ENCODE results near the gene GPR31.

Gene GPR31

GRCh38 chr6:167142433-167142761 is 15.4 kb downstream of the GPR31 start:
- H3K9me3 ChIP-seq (ENCODE audit: control insufficient read depth in 5 of 5, low read length in 5 of 5) = peaks cover 0 to 3% (median 0%) of the 10 kb centered on the region in 5 donors
- H3K27ac ChIP-seq (ENCODE audit: low read depth, low read length) = no peak overlapping the region
- no peak overlapping the region for H3K4me3 ChIP-seq (ENCODE audit: low read depth in 1 of 5, low read length in 5 of 5)
- H3K27me3 ChIP-seq (ENCODE audit: control insufficient read depth in 5 of 5, insufficient read depth in 4 of 5, low read length in 5 of 5) = peaks cover 9 to 25% (median 24%) of the 10 kb centered on the region in 5 donors
- H3K36me3 ChIP-seq (ENCODE audit: control insufficient read depth in 5 of 5, insufficient read depth in 5 of 5, low read length in 5 of 5) = no peaks in the 10 kb centered on the region
- no peak overlapping the region for H3K9ac ChIP-seq (ENCODE audit: low read length in 5 of 5)
- H3K4me1 ChIP-seq (ENCODE audit: control insufficient read depth in 5 of 5, insufficient read depth in 5 of 5, low read length in 5 of 5) = no peaks in the 10 kb centered on the region

GRCh38 chr6:167141667-167142432 is 15.9 kb downstream of the GPR31 start:
- Histone ChIP-seq H3K4me1 (ENCODE audit: control insufficient read depth in 5 of 5, insufficient read depth in 5 of 5, low read length in 5 of 5) (no peaks in the 10 kb centered on the region), H3K9ac (ENCODE audit: low read length in 5 of 5) (no peak overlapping the region), H3K36me3 (ENCODE audit: control insufficient read depth in 5 of 5, insufficient read depth in 5 of 5, low read length in 5 of 5) (no peaks in the 10 kb centered on the region), H3K9me3 (ENCODE audit: control insufficient read depth in 5 of 5, low read length in 5 of 5) (peaks cover 0 to 3% (median 0%) of the 10 kb centered on the region in 5 donors), H3K27me3 (ENCODE audit: control insufficient read depth in 5 of 5, insufficient read depth in 4 of 5, low read length in 5 of 5) (peaks cover 9 to 25% (median 18%) of the 10 kb centered on the region in 5 donors), H3K27ac (ENCODE audit: low read depth, low read length) (no peak overlapping the region), H3K4me3 (ENCODE audit: low read depth in 1 of 5, low read length in 5 of 5) (no peak overlapping the region)

- no peaks in the 10 kb centered on the region for H3K36me3 ChIP-seq (ENCODE audit: control insufficient read depth in 5 of 5, insufficient read depth in 5 of 5, low read length in 5 of 5)
- no peaks in the 10 kb centered on the region for H3K4me1 ChIP-seq (ENCODE audit: control insufficient read depth in 5 of 5, insufficient read depth in 5 of 5, low read length in 5 of 5)
- peaks cover 0 to 3% (median 0%) of the 10 kb centered on the region in 5 donors for H3K9me3 ChIP-seq (ENCODE audit: control insufficient read depth in 5 of 5, low read length in 5 of 5)
- peaks cover 5 to 25% (median 14%) of the 10 kb centered on the region in 5 donors for H3K27me3 ChIP-seq (ENCODE audit: control insufficient read depth in 5 of 5, insufficient read depth in 4 of 5, low read length in 5 of 5)
- no peak overlapping the region for H3K9ac ChIP-seq (ENCODE audit: low read length in 5 of 5)
- no peak overlapping the region for H3K4me3 ChIP-seq (ENCODE audit: low read depth in 1 of 5, low read length in 5 of 5)
- no peak overlapping the region for H3K27ac ChIP-seq (ENCODE audit: low read depth, low read length)
Measured at GRCh38 chr6:167140589-167141474, 16.9 kb downstream of the GPR31 start.

- peaks cover 3 to 25% (median 13%) of the 10 kb centered on the region in 5 donors for H3K27me3 ChIP-seq (ENCODE audit: control insufficient read depth in 5 of 5, insufficient read depth in 4 of 5, low read length in 5 of 5)
- H3K9me3 ChIP-seq (ENCODE audit: control insufficient read depth in 5 of 5, low read length in 5 of 5) = peaks cover 0 to 3% (median 0%) of the 10 kb centered on the region in 5 donors
- no peak overlapping the region for H3K4me3 ChIP-seq (ENCODE audit: low read depth in 1 of 5, low read length in 5 of 5)
- H3K36me3 ChIP-seq (ENCODE audit: control insufficient read depth in 5 of 5, insufficient read depth in 5 of 5, low read length in 5 of 5) = no peaks in the 10 kb centered on the region
- H3K4me1 ChIP-seq (ENCODE audit: control insufficient read depth in 5 of 5, insufficient read depth in 5 of 5, low read length in 5 of 5) = no peaks in the 10 kb centered on the region
- H3K9ac ChIP-seq (ENCODE audit: low read length in 5 of 5) = no peak overlapping the region
- H3K27ac ChIP-seq (ENCODE audit: low read depth, low read length) = no peak overlapping the region
Measured at GRCh38 chr6:167139761-167140160, 18.0 kb downstream of the GPR31 start.

DNA sequence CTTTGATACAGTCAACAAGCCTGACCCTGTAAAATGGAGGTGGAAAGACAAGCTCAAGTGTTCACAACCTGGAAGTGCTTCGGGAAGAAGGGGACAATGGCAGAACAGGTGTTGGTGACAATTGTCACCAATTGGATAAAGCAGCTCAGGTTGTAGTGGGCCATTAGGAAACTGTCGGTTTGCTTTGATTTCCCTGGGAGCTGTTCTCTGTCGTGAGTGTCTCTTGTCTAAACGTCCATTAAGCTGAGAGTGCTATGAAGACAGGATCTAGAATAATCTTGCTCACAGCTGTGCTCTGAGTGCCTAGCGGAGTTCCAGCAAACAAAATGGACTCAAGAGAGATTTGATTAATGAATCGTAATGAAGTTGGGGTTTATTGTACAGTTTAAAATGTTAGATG is 19.9 kb downstream of the GPR31 start:
- H3K36me3 ChIP-seq (ENCODE audit: control insufficient read depth in 5 of 5, insufficient read depth in 5 of 5, low read length in 5 of 5) = no peaks in the 10 kb centered on the region
- H3K9ac ChIP-seq (ENCODE audit: low read length in 5 of 5) = no peak overlapping the region
- no peaks in the 10 kb centered on the region for H3K4me1 ChIP-seq (ENCODE audit: control insufficient read depth in 5 of 5, insufficient read depth in 5 of 5, low read length in 5 of 5)
- H3K9me3 ChIP-seq (ENCODE audit: control insufficient read depth in 5 of 5, low read length in 5 of 5) = no peaks in the 10 kb centered on the region
- no peak overlapping the region for H3K27ac ChIP-seq (ENCODE audit: low read depth, low read length)
- H3K27me3 ChIP-seq (ENCODE audit: control insufficient read depth in 5 of 5, insufficient read depth in 4 of 5, low read length in 5 of 5) = peaks cover 0 to 10% (median 5%) of the 10 kb centered on the region in 5 donors
- no peak overlapping the region for H3K4me3 ChIP-seq (ENCODE audit: low read depth in 1 of 5, low read length in 5 of 5)

GRCh38 chr6:167137081-167137480 is 20.7 kb downstream of the GPR31 start:
- H3K27me3 ChIP-seq (ENCODE audit: control insufficient read depth in 5 of 5, insufficient read depth in 4 of 5, low read length in 5 of 5) = peaks cover 0 to 8% (median 5%) of the 10 kb centered on the region in 5 donors
- no peak overlapping the region for H3K4me3 ChIP-seq (ENCODE audit: low read depth in 1 of 5, low read length in 5 of 5)
- no peak overlapping the region for H3K9ac ChIP-seq (ENCODE audit: low read length in 5 of 5)
- no peaks in the 10 kb centered on the region for H3K36me3 ChIP-seq (ENCODE audit: control insufficient read depth in 5 of 5, insufficient read depth in 5 of 5, low read length in 5 of 5)
- H3K27ac ChIP-seq (ENCODE audit: low read depth, low read length) = no peak overlapping the region
- no peaks in the 10 kb centered on the region for H3K9me3 ChIP-seq (ENCODE audit: control insufficient read depth in 5 of 5, low read length in 5 of 5)
- H3K4me1 ChIP-seq (ENCODE audit: control insufficient read depth in 5 of 5, insufficient read depth in 5 of 5, low read length in 5 of 5) = no peaks in the 10 kb centered on the region

- H3K4me1 ChIP-seq (ENCODE audit: control insufficient read depth in 5 of 5, insufficient read depth in 5 of 5, low read length in 5 of 5) = no peaks in the 10 kb centered on the region
- no peak overlapping the region for H3K27ac ChIP-seq (ENCODE audit: low read depth, low read length)
- peaks cover 0 to 6% (median 2%) of the 10 kb centered on the region in 5 donors for H3K27me3 ChIP-seq (ENCODE audit: control insufficient read depth in 5 of 5, insufficient read depth in 4 of 5, low read length in 5 of 5)
- H3K9ac ChIP-seq (ENCODE audit: low read length in 5 of 5) = no peak overlapping the region
- H3K36me3 ChIP-seq (ENCODE audit: control insufficient read depth in 5 of 5, insufficient read depth in 5 of 5, low read length in 5 of 5) = no peaks in the 10 kb centered on the region
- no peaks in the 10 kb centered on the region for H3K9me3 ChIP-seq (ENCODE audit: control insufficient read depth in 5 of 5, low read length in 5 of 5)
- no peak overlapping the region for H3K4me3 ChIP-seq (ENCODE audit: low read depth in 1 of 5, low read length in 5 of 5)
Measured at GRCh38 chr6:167136376-167136775, 21.4 kb downstream of the GPR31 start.

DNA sequence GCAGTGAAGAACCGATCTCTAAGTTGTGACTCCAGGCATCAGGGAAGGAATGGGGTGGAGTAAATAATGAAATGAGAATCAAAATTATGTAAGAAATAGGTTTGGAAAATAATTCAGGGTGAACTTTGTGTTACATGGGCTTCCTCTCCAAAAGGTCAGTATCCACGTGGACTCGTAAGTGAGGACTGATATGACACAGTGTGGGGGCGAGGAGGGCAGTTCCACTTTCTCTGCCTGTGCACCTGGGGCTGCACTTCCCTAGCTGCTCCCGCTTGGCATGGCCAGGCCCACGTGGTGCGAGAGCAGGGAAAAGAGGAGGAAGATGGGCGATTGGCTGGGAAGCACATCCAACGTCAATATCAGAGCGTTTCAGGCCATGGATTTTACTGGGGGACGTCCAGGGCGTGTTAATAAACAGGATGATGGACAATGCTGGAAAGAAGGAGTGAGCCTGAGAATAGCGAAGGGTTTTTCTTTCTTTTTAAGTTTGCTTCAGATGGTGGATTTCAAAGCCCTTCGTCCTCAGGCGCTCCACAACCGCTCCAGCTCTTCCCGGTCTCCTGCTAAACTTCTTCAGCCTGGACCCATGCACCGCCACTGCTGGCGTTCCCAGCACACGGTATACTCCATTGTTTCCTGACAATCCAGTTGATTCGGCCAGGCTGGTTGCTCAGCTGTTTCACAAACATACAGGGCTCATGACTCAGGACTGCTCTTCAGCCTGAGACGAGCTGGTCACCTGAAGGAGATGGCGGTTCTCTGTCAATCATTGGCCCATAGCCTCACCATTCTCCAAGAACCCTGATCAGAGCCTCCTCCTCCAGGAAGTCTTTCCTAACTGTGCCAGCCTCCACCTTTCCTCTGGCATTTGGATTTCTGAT is 23.1 kb downstream of the GPR31 start:
- no peak overlapping the region for H3K4me3 ChIP-seq (ENCODE audit: low read depth in 1 of 5, low read length in 5 of 5)
- no peaks in the 10 kb centered on the region for H3K36me3 ChIP-seq (ENCODE audit: control insufficient read depth in 5 of 5, insufficient read depth in 5 of 5, low read length in 5 of 5)
- no peaks in the 10 kb centered on the region for H3K9me3 ChIP-seq (ENCODE audit: control insufficient read depth in 5 of 5, low read length in 5 of 5)
- H3K4me1 ChIP-seq (ENCODE audit: control insufficient read depth in 5 of 5, insufficient read depth in 5 of 5, low read length in 5 of 5) = no peaks in the 10 kb centered on the region
- H3K9ac ChIP-seq (ENCODE audit: low read length in 5 of 5) = no peak overlapping the region
- H3K27me3 ChIP-seq (ENCODE audit: control insufficient read depth in 5 of 5, insufficient read depth in 4 of 5, low read length in 5 of 5) = peaks cover 0 to 2% (median 0%) of the 10 kb centered on the region in 5 donors
- no peak overlapping the region for H3K27ac ChIP-seq (ENCODE audit: low read depth, low read length)

DNA sequence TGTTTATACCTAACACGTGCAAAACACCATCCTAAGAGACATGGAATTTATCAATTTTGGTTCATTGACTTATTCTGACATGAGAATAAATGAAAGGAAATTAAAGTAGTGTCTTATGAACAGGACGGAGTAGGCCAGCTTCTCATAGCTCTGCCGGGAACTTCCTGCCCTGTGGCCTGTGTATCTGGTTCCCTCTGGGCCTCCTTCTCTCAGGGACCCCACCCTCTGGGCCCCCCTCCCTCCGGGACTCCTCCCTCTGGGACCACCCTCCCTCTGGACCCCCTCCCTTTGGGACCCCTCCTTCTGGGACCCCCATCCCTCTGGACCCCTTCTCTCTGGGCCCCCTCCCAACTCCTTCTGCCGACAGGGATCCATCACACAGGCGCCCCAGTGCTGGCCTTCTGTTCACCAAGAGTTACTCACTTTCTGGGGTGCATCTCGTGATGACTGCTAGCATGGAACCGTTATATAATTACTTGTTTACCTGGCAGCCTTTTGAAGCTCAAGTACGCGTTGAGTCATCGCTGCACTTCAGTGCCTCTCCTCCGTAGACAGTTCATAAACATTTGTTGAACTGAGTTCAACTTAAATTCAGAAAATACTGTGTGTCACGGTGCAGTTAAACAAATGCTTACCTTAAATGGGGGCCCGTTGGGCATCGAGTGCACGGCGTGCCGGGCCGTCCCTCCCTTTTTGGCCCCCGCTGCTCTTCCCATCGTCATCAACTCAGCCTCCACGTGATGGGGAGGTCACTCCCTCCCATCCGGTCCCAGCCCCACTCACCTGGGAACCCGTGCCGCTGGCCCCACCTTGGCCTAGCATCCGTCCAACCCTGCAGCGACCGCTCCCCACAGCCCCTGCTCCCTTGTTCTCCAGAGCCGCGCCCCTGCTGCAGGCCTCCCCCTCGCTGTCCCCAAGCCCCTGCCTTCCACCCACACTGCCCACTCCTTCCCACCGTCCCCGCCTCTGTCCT is 26.8 kb downstream of the GPR31 start:
- peaks cover 0 to 2% (median 0%) of the 10 kb centered on the region in 5 donors for H3K27me3 ChIP-seq (ENCODE audit: control insufficient read depth in 5 of 5, insufficient read depth in 4 of 5, low read length in 5 of 5)
- H3K9ac ChIP-seq (ENCODE audit: low read length in 5 of 5) = no peak overlapping the region
- H3K36me3 ChIP-seq (ENCODE audit: control insufficient read depth in 5 of 5, insufficient read depth in 5 of 5, low read length in 5 of 5) = no peaks in the 10 kb centered on the region
- H3K9me3 ChIP-seq (ENCODE audit: control insufficient read depth in 5 of 5, low read length in 5 of 5) = no peaks in the 10 kb centered on the region
- H3K27ac ChIP-seq (ENCODE audit: low read depth, low read length) = no peak overlapping the region
- no peaks in the 10 kb centered on the region for H3K4me1 ChIP-seq (ENCODE audit: control insufficient read depth in 5 of 5, insufficient read depth in 5 of 5, low read length in 5 of 5)
- H3K4me3 ChIP-seq (ENCODE audit: low read depth in 1 of 5, low read length in 5 of 5) = no peak overlapping the region
